HEK293T (cell line): ENCODE measurements around the gene FSD2.

ENCODE experiments used
- CTCF ChIA-PET: fragments of 350-600 bp; formaldehyde crosslinking; extraction: SDS; loops from one replicate; lab custom pipeline; 2021; ENCODE audit warnings: antibody characterized with exemption, inconsistent platforms; lab: Yijun Ruan, JAX
- POLR2A ChIA-PET: fragments of 350-600 bp; formaldehyde crosslinking; extraction: SDS; loops from one replicate; lab custom pipeline; 2020; ENCODE audit warnings: antibody characterized with exemption, inconsistent platforms; lab: Yijun Ruan, JAX
- DNase-seq: peaks from one replicate; pipeline ENCODE4 v3.0.0; 2012; ENCODE audit warnings: mixed read lengths; ENCODE audit errors: extremely low spot score
- ARNT ChIP-seq: fragments of 450-650 bp; IDR thresholded peaks from 2 replicates; pipeline ENCODE4 v1.6.1; 2017; ENCODE audit warnings: mild to moderate bottlenecking
- BHLHE40 ChIP-seq: fragments of 450-650 bp; IDR thresholded peaks from 2 replicates; pipeline ENCODE4 v1.6.1; 2016; ENCODE audit warnings: mild to moderate bottlenecking, moderate library complexity, borderline replicate concordance
- CTBP1 ChIP-seq: fragments of 450-650 bp; IDR thresholded peaks from 2 replicates; pipeline ENCODE4 v1.6.1; 2016; ENCODE audit warnings: borderline replicate concordance
- ELF4 ChIP-seq: fragments of 450-650 bp; IDR thresholded peaks from 2 replicates; pipeline ENCODE4 v1.6.1; 2017; ENCODE audit warnings: antibody characterized with exemption
- FOXA1 ChIP-seq: fragments of 450-650 bp; IDR thresholded peaks from 2 replicates; pipeline ENCODE4 v1.6.1; 2016; ENCODE audit warnings: mild to moderate bottlenecking
- FOXK2 ChIP-seq: fragments of 450-650 bp; IDR thresholded peaks from 2 replicates; pipeline ENCODE4 v1.6.1; 2016; ENCODE audit warnings: mild to moderate bottlenecking
- FOXM1 ChIP-seq: fragments of 450-650 bp; IDR thresholded peaks from 2 replicates; pipeline ENCODE4 v1.6.1; 2017; ENCODE audit warnings: mild to moderate bottlenecking, borderline replicate concordance
- HDGF ChIP-seq: fragments of 450-650 bp; IDR thresholded peaks from 2 replicates; pipeline ENCODE4 v1.6.1; 2017; ENCODE audit warnings: antibody characterized with exemption, borderline replicate concordance
- L3MBTL2 ChIP-seq: fragments of 450-650 bp; conservative IDR thresholded peaks from 2 replicates; pipeline ENCODE4 v1.6.1; 2016; ENCODE audit warnings: mild to moderate bottlenecking
- LEF1 ChIP-seq: fragments of 450-650 bp; IDR thresholded peaks from 2 replicates; pipeline ENCODE4 v1.6.1; 2017; ENCODE audit warnings: mild to moderate bottlenecking, borderline replicate concordance
- NFRKB ChIP-seq: fragments of 450-650 bp; IDR thresholded peaks from 2 replicates; pipeline ENCODE4 v1.6.1; 2016; ENCODE audit warnings: mild to moderate bottlenecking, moderate library complexity
- PKNOX1 ChIP-seq: fragments of 450-650 bp; IDR thresholded peaks from 2 replicates; pipeline ENCODE4 v1.6.1; 2016
- SP1 ChIP-seq: fragments of 450-650 bp; IDR thresholded peaks from 2 replicates; pipeline ENCODE4 v1.6.1; 2017
- SUZ12 ChIP-seq: fragments of 450-650 bp; IDR thresholded peaks from 2 replicates; pipeline ENCODE4 v1.6.1; 2016; ENCODE audit warnings: mild to moderate bottlenecking
- TARDBP ChIP-seq: fragments of 450-650 bp; IDR thresholded peaks from 2 replicates; pipeline ENCODE4 v1.6.1; 2016
- ZNF384 ChIP-seq: fragments of 450-650 bp; IDR thresholded peaks from 2 replicates; pipeline ENCODE4 v1.6.1; 2016

Gene FSD2

DNA sequence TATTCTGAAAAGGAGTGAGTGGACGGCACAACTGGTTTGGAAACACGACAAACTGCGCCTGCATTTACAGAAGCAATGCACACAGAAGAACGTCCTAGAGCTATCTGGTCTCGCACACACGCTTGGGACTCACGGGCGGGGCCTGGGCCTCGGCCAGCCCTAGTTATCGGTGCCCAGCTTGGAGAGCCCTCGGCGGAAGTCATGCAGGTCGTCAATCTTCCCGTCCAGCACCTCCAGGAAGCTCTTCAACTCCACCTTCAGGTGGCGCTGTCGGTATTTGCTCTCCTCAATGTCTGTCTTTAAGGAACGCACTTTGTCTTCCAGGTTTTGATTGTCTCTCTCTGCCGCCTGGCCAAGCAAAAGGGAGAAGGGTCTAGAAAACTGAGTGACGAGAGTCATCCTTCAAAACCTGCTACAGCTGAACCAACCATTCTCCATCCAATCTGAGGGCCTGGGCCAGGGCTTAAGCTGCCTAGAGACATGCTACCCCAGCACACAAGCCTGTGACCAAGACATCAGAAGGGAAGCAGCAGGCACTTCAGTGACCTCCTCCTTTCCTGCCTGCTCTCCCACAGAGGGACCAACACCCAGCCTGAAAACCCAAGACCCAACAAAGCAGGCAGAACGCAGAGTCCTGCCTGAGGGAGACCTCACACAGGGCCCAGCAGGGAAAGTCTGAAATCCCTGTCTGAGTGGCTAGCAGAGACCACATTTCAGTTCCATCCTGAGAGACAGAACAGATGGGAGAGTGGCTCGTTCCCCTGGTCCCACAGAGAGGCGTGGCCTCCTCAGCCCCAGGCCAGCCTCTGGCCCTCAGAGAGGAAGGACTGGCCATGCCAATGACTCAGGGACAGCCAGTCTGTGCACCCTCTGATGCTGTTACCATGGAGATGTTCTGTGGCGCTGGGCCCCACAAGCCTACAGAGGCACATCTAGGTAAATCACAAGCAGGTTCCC, 44.0 kb upstream of the FSD2 start:
- peak; percentile 85 for DNase-seq
- POLR2A ChIA-PET: interaction anchor here (0.6 to 1.0 kb wide), 3 partner anchors 131 to 154 kb away, joined by 3 read pairs; partner anchors contain the start of gene RAMAC
- TF ChIP-seq PKNOX1: peak; percentile 93
- no peak for TF ChIP-seq BHLHE40
- CTCF ChIA-PET: interaction anchor here (0.6 to 1.7 kb wide), 14 partner anchors 9 to 274 kb away, joined by 3 to 9 read pairs (median 4); partner anchors contain the start of gene C15orf40

GRCh38 chr15:82848241-82848993, 42.5 kb upstream of the FSD2 start:
- ChIA-PET CTCF (interaction anchor here (0.7 to 1.7 kb wide), 4 partner anchors 22 to 263 kb away, joined by 3 to 9 read pairs (median 4); no protein-coding TSS in a partner anchor), POLR2A (no interaction called here)
- no peak for DNase-seq
- TF ChIP-seq FOXA1 (no peak), FOXK2 (no peak)

DNA sequence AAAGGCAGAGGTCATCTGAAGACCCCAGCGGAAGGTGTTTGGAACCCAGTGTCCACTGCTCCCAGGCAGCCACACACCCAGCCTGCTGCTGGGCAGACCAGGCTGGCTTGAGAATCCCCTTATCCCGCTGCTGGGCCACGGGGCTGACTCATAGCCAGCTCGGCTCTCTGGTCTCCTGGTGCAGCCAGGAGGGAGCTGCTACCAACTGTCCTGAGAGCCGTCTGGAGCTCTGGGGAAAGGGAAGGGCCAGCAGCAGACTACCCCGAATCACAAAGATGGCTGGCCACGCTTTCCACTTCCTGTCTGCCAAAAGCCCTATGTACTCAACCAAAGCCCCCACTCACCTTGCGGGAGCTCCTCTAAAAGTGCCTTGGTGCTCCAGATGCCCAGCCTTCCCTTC, 41.8 kb upstream of the FSD2 start:
- ChIA-PET CTCF (interaction anchor here (0.7 kb wide), 1 partner anchor 9 kb away, joined by 3 read pairs; no protein-coding TSS in a partner anchor), POLR2A (no interaction called here)
- no peak for TF ChIP-seq ELF4
- TF ChIP-seq PKNOX1: no peak
- no peak for TF ChIP-seq CTBP1
- TF ChIP-seq FOXA1: no peak
- DNase-seq: no peak

DNA sequence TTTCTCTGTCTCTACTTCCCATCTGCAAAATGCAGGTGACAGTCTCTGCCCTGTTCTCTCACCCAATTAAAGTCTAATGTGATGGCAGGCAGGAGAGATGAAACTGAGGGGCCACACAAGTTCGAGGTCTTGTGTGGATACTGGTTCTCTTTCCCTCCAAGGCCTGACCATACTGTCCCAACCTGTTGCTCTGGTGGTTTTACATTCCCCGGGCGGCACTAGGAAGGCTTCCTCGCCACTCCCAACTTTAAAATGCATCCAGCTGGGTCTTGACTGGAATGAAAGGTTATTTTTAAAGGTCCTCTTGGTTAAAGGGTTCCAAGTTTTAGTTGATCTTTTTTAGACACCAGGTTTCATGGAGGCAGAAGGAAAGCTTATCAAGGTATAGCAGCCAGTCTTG, 40.8 kb upstream of the FSD2 start:
- CTCF ChIA-PET: no interaction called here
- DNase-seq: no peak
- POLR2A ChIA-PET: no interaction called here
- TF ChIP-seq FOXM1 (no peak), TARDBP (no peak), NFRKB (no peak), ZNF384 (no peak), HDGF (no peak), CTBP1 (no peak), BHLHE40 (no peak), FOXA1 (no peak), FOXK2 (no peak), ARNT (no peak), ELF4 (no peak), SP1 (no peak), LEF1 (no peak)

DNA sequence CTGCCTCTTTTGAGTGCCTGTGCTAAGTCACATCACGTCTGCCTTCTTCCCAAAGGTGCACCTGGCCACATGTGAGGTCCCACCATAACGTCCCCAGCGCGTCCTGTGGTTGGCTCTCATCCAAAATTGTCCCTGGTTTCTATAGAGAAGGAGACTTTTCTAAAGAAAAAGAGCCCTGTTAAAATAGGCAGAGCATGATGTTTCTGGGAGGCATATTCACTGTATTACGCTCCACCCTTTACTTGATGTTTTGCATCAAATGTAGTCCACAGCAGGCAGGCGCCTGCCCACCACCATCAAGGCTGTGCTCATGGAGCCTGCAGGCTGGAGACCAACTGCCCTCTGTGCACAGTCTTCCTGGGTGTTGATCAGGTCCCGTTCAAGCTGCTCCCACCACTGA, 39.8 kb upstream of the FSD2 start:
- DNase-seq: no peak
- ChIA-PET CTCF (no interaction called here), POLR2A (no interaction called here)
- TF ChIP-seq FOXA1 (no peak), FOXM1 (no peak), PKNOX1 (no peak)

DNA sequence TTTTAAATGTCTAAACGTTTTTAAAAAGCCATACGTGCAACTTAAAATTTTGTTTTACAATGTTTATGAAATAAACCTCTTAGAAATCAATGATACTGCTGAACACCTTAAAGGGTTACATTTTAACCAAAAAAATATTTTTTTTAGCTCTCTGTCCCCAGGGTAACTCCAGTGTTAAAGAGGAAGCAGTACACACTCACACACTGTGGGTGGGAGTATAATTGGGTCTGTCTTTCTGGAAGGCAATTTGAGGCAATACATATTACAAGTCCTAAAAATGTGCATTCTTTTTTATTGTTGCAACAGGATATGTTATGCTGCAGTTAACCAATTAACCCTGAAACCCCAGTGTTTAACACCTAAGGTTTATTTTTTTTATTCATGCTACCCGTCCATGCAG, 37.7 kb upstream of the FSD2 start:
- ChIA-PET CTCF (no interaction called here), POLR2A (no interaction called here)
- no peak for TF ChIP-seq SP1
- TF ChIP-seq TARDBP: no peak
- TF ChIP-seq SUZ12: no peak
- TF ChIP-seq PKNOX1: no peak
- no peak for TF ChIP-seq ELF4
- TF ChIP-seq FOXA1: no peak
- no peak for TF ChIP-seq CTBP1
- TF ChIP-seq NFRKB: no peak
- no peak for TF ChIP-seq HDGF
- no peak for TF ChIP-seq FOXK2
- no peak for TF ChIP-seq FOXM1
- TF ChIP-seq ZNF384: no peak
- no peak for TF ChIP-seq ARNT
- TF ChIP-seq LEF1: no peak
- no peak for TF ChIP-seq L3MBTL2
- no peak for TF ChIP-seq BHLHE40
- no peak for DNase-seq
